GM18870 (cell line): ENCODE data around the gene PDE5A.

Experiments
- ATAC-seq: cut with Tn5 transposase; IDR thresholded peaks from one replicate; pipeline ENCODE4 v1.9.1; 2021; ENCODE audit warnings: moderate library complexity; ENCODE audit not compliant: unreplicated experiment

Gene PDE5A

GRCh38 chr4:119525005-119525749 is 103.4 kb downstream of the PDE5A start:
- ATAC-seq, result no peak

DNA sequence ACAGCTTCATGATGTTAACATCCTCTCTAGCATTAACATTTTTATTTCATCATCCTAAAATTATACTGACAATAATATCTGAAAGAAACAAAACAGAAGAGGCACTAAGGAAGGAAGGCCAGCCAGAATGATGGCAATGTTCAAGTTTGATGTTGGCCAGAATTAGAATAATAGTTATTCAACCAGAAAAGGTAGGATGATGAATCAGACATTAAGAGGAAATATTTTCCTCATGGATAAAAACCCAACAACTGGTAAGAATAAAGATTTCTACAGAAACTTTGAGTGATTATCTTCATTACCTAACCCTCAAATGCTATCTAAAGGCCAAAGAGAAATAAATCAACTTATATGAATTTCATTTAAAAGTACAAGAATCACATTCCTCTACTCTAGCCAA is 105.2 kb downstream of the PDE5A start:
- ATAC-seq, result no peak

- no peak for ATAC-seq
These were observed 107.3 kb downstream of the PDE5A start for GRCh38 chr4:119521268-119521667.

- ATAC-seq, result no peak
These were observed 109.6 kb downstream of the PDE5A start for GRCh38 chr4:119518915-119519410.

GRCh38 chr4:119518230-119518892 is 110.2 kb downstream of the PDE5A start:
- ATAC-seq, result no peak

GRCh38 chr4:119517361-119518229 is 111.0 kb downstream of the PDE5A start:
- ATAC-seq, result no peak

GRCh38 chr4:119512398-119512797 is 116.2 kb downstream of the PDE5A start:
- ATAC-seq, result no peak

DNA sequence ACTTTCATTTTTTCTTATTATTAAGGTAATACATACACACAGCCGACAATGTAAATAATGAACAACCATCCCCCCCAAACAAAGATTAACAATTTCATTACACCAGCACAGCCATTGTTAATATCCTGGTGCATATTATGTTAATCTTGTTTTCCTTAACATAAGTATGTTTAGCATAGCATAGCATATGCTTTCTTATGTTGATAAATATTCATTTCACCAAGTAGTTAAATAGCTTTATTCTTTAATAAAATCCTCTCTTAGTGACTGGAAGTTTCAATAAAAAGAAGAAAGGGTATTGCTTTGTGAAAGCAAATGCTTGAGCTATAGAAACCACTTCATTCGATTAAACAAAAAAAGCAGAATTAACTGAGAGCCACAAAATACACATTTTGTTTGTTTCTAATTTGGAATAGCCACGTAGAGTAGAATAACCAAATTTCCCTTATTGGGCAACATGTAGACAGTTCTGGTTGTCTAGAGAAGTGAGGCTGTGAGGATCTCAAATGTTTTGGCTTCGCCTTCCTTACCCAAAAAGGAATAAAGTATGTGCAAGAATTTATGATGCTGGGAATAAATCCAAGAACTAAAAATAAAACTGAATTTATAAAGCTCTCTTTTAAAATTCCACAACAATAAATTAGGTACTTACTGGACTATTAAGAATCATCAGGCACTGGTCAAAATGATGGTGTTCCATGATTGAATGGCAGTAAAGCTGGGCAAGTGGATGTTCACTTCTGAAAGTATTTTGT is 118.0 kb downstream of the PDE5A start:
- no peak for ATAC-seq

- no peak for ATAC-seq
These were observed 120.3 kb downstream of the PDE5A start for GRCh38 chr4:119508281-119508680.

DNA sequence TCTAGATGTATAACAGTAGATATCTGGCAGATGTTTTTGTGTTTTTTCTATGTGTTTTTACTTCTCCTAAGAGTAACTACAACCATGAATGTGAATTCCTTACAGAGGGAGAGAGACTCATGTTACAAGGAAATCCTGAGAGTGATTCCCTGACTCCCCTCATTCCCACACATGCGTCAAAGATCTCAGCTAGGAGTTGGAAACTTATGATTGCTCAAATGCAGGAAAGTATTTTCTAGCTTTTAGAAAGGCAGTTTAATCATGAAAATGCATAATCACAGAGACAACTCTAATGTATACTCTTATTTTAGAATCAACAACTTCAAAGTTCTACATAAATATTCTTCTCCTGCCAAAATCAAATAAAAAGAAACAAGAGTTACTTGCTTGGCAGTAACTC is 121.8 kb downstream of the PDE5A start:
- no peak for ATAC-seq

DNA sequence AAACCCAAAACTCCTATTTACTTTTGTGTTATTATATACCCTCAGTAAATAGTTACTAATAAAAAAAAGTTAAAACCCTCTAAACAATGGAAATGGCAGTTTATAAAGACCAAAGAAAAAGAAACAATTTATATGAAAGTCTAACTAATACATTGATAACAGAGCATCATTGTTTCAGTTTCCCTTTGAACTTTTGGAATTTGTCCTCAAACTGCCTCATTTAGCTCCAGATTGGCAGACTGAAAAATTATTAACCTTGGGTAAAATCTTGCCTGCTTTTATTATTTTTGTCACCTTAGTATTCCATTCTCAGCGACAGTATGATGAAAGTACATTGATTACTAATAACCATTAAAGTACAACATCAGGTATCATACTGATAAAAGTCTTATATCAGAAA is 124.0 kb downstream of the PDE5A start:
- no peak for ATAC-seq

DNA sequence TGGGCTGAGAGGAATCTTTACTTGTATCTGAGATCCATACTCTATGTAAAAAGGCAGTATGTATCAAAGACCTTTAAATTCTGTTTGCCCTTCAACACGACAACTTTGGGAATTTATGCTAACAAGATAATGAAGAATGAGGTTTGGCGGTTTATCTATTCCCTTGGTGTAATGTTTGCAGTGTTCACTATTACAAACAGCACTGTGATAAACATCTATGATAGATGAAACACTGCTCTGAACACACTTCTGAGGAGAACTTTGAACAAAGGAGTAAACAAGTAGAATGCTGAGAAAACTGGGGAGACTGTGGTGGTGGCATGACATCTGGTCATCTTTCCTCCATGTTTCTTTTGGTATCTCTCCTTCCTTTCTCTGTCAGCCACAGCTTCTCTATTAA is 126.9 kb downstream of the PDE5A start:
- ATAC-seq, result no peak

DNA sequence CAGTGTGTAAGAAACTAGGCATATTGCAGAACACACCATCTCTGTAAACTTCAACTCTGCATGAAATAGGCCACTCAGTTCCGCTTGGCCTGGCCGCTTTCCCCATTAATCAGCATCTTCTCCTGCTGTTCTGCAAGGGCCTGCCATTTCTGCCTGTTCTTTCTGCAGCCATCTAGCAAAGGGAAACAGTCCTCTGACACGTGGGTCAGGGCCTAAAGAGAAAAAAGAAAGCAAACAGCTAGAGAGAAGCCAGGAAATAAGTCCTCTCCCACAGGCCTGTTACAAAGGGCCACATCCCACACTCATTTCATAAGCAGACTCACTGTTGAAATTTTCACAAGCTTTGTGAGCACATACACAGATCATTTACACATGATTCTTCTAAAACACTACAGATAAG is 130.1 kb downstream of the PDE5A start:
- no peak for ATAC-seq

DNA sequence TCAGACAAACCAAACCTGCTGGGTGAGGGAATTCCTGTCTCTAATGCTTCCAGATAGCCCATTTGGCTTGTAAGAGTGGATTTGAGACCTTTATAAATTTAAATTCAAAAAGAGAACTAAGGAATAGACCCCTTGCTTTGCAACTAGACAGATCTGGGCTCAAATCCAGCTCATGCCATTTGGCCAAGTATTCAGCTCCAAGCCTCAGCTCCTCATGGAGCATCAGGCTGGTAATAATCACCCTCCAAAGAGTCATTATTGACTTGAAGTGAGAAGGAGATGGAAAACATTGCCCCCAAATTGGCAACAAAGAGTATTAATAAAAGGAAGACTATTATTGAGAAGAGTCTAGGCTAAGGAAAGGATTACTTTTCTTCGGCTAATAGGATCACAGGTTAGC is 134.7 kb downstream of the PDE5A start:
- no peak for ATAC-seq

GRCh38 chr4:119493419-119493818 is 135.2 kb downstream of the PDE5A start:
- ATAC-seq, result no peak

GRCh38 chr4:119490335-119490734 is 138.3 kb downstream of the PDE5A start:
- ATAC-seq, result no peak

DNA sequence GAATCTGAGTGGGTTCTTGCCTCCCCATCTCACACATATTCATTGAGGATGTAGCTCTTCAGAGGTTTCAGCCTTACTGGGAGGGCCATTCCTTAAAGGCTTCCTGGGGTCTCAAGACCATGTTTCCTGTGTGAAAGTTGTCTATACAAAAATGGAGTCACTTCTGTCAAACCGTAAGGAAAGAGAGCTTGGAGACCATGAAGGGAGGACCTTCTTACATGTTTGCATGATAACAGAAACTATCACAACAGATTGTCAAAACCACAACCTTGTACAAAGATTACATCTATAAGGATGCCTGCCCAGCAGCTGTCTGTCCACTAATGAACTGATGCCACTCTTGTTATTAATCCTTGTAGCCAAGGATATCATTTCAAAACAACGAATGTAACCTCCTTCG is 139.3 kb downstream of the PDE5A start:
- no peak for ATAC-seq

DNA sequence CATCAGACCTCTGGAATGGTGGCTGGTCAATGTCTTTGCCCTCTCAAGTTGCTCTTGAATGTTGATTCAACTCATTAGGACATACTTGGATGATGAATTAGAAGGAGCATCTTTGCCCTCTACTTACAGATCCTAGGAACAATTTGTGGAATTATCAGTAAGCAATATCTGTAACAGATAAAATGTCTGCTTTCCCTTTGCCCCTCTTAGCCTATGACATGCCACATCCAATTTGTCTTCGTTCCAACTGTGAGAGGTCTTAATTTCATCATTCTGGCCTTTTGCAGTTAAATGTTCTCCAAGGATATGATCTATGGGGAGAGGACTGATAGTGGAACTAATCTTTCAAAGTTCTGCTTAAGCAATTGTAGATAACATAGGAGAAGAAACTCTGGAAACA is 148.3 kb downstream of the PDE5A start:
- no peak for ATAC-seq

DNA sequence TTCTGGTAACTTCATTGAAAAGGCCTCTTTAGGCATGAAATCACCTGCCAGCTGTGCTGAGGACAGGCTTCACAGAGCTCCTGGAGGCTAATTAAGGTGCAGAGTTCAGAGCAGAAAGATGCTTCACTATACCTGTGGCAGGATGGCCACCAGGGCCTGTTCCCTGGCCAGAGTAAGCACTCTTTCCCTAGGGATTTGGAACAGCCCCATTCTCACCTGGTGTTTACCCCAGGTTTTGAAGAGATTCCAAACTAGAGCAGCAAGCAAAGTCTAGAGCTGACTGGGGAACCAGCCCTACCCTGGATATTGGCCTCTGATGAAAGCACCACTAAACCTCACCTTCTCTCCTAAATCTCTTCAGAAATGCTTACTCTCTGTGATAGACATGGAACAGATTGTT is 148.8 kb downstream of the PDE5A start:
- no peak for ATAC-seq

- no peak for ATAC-seq
These were observed 149.3 kb downstream of the PDE5A start for GRCh38 chr4:119479180-119479808.
